K562 (cell line): Measurements from ENCODE around the gene SF3A2.

Experiments
- BHLHE40 ChIP-seq: IDR thresholded peaks from 2 replicates; pipeline ENCODE4 v1.6.1; 2011; ENCODE audit warnings: low read length, improper control_type of control experiment
- ETS1 ChIP-seq: conservative IDR thresholded peaks from 2 replicates; pipeline ENCODE4 v1.6.1; 2011; ENCODE audit warnings: low read depth, mild to moderate bottlenecking, low read length; ENCODE audit not compliant: control insufficient read depth
- RBM14 ChIP-seq: fragments of 200-400 bp; formaldehyde crosslinking; IDR thresholded peaks from 2 replicates; pipeline ENCODE4 v1.6.1; 2018; ENCODE audit warnings: low read depth, mild to moderate bottlenecking, low read length, moderate library complexity, borderline replicate concordance; ENCODE audit not compliant: insufficient read depth
- ZNF316 ChIP-seq: fragments of 450-650 bp; IDR thresholded peaks from 2 replicates; pipeline ENCODE4 v1.6.1; 2016

DNA sequence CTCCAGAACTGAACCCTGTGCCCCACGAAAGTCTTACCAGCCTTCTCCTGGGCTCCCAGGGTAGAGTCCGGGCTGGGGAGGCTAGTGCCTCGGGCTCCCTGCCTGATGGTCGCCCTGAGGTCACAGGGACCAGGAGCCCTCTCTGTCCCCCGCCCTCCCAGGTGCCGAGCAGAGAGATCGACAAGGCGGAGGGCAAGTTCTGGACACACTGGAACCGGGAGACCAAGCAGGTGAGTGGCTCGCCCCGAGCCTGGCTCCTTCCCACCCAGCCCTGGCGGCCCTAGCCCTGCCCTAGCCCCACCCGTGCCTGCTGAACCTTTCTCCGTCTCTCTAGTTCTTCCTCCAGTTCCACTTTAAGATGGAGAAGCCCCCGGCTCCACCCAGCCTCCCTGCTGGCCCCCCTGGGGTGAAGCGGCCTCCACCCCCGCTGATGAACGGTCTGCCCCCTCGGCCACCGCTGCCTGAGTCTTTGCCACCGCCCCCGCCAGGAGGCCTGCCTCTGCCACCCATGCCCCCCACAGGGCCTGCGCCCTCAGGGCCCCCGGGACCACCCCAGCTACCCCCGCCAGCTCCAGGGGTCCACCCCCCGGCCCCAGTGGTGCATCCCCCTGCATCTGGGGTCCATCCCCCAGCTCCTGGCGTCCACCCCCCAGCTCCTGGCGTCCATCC lies 10.9 kb downstream of the SF3A2 start:
- TF ChIP-seq ETS1: no peak
- TF ChIP-seq RBM14: no peak
- no peak for TF ChIP-seq ZNF316
- TF ChIP-seq BHLHE40: no peak
